ENCODE data around the gene BTN2A1. TPM values are rescaled to one million over a fixed set of nuclear protein-coding genes. Genes with fewer than 3 reads are reported as not detected.
A peak's percentile ranks its signal among the peaks of the same experiment; 100 is the strongest.

The BTN2A1 gene
- polyA plus RNA-seq, 2 donors, result 10.3 to 10.7 TPM

GRCh38 chr6:26464014-26464413, 6.3 kb downstream of the BTN2A1 start:
- no peak overlapping the region for H3K27ac ChIP-seq (ENCODE audit: low read depth in 2 of 2, low read length in 1 of 2)
- no peaks in the 10 kb centered on the region for H3K9me3 ChIP-seq (ENCODE audit: control insufficient read depth in 2 of 2, insufficient read depth in 1 of 2, low read depth in 1 of 2, low read length in 1 of 2)
- no peaks in the 10 kb centered on the region for H3K27me3 ChIP-seq (ENCODE audit: control insufficient read depth in 1 of 2, insufficient read depth in 2 of 2, low read length in 2 of 2)
- H3K36me3 ChIP-seq (ENCODE audit: control insufficient read depth in 2 of 2, insufficient read depth in 2 of 2, low read length in 1 of 2), result peaks cover 16 to 42% of the 10 kb centered on the region in 2 donors
- WGBS, 2 donors, result 92 to 94% methylated on average over 4 of the region's 4 CpGs
- no peak overlapping the region for H3K4me3 ChIP-seq (ENCODE audit: low read depth in 1 of 2, low read length in 2 of 2)
- H3K4me1 ChIP-seq (ENCODE audit: control insufficient read depth in 2 of 2, insufficient read depth in 2 of 2, low read length in 1 of 2), result peaks cover 0 to 9% of the 10 kb centered on the region in 2 donors

GRCh38 chr6:26464416-26465131, 6.8 kb downstream of the BTN2A1 start:
- Histone ChIP-seq H3K27ac (ENCODE audit: low read depth in 2 of 2, low read length in 1 of 2) (no peak overlapping the region), H3K36me3 (ENCODE audit: control insufficient read depth in 2 of 2, insufficient read depth in 2 of 2, low read length in 1 of 2) (peaks cover 16 to 39% of the 10 kb centered on the region in 2 donors), H3K27me3 (ENCODE audit: control insufficient read depth in 1 of 2, insufficient read depth in 2 of 2, low read length in 2 of 2) (no peaks in the 10 kb centered on the region), H3K4me3 (ENCODE audit: low read depth in 1 of 2, low read length in 2 of 2) (no peak overlapping the region), H3K9me3 (ENCODE audit: control insufficient read depth in 2 of 2, insufficient read depth in 1 of 2, low read depth in 1 of 2, low read length in 1 of 2) (no peaks in the 10 kb centered on the region), H3K4me1 (ENCODE audit: control insufficient read depth in 2 of 2, insufficient read depth in 2 of 2, low read length in 1 of 2) (peaks cover 0 to 5% of the 10 kb centered on the region in 2 donors)
- 96 to 98% methylated on average over 7 of the region's 7 CpGs for WGBS, 2 donors

- Histone ChIP-seq H3K27ac (ENCODE audit: low read depth in 2 of 2, low read length in 1 of 2) (no peak overlapping the region), H3K4me1 (ENCODE audit: control insufficient read depth in 2 of 2, insufficient read depth in 2 of 2, low read length in 1 of 2) (peaks cover 0 to 2% of the 10 kb centered on the region in 2 donors), H3K9me3 (ENCODE audit: control insufficient read depth in 2 of 2, insufficient read depth in 1 of 2, low read depth in 1 of 2, low read length in 1 of 2) (no peaks in the 10 kb centered on the region), H3K27me3 (ENCODE audit: control insufficient read depth in 1 of 2, insufficient read depth in 2 of 2, low read length in 2 of 2) (no peaks in the 10 kb centered on the region), H3K4me3 (ENCODE audit: low read depth in 1 of 2, low read length in 2 of 2) (no peak overlapping the region), H3K36me3 (ENCODE audit: control insufficient read depth in 2 of 2, insufficient read depth in 2 of 2, low read length in 1 of 2) (peaks cover 16 to 36% of the 10 kb centered on the region in 2 donors)
- WGBS, 2 donors, result 87 to 93% methylated on average over 3 of the region's 3 CpGs
Observed at GRCh38 chr6:26465776-26466175, 8.0 kb downstream of the BTN2A1 start.

GRCh38 chr6:26468829-26469228, 11.1 kb downstream of the BTN2A1 start:
- H3K9me3 ChIP-seq (ENCODE audit: control insufficient read depth in 2 of 2, insufficient read depth in 1 of 2, low read depth in 1 of 2, low read length in 1 of 2), result no peaks in the 10 kb centered on the region
- H3K36me3 ChIP-seq (ENCODE audit: control insufficient read depth in 2 of 2, insufficient read depth in 2 of 2, low read length in 1 of 2), result peaks cover 14 to 25% of the 10 kb centered on the region in 2 donors
- no peaks in the 10 kb centered on the region for H3K4me1 ChIP-seq (ENCODE audit: control insufficient read depth in 2 of 2, insufficient read depth in 2 of 2, low read length in 1 of 2)
- H3K4me3 ChIP-seq (ENCODE audit: low read depth in 1 of 2, low read length in 2 of 2), result no peak overlapping the region
- no peaks in the 10 kb centered on the region for H3K27me3 ChIP-seq (ENCODE audit: control insufficient read depth in 1 of 2, insufficient read depth in 2 of 2, low read length in 2 of 2)
- H3K27ac ChIP-seq (ENCODE audit: low read depth in 2 of 2, low read length in 1 of 2), result no peak overlapping the region
- 83 to 88% methylated on average over 2 of the region's 2 CpGs for WGBS, 2 donors

- Histone ChIP-seq H3K4me3 (ENCODE audit: low read depth in 1 of 2, low read length in 2 of 2) (no peak overlapping the region), H3K9me3 (ENCODE audit: control insufficient read depth in 2 of 2, insufficient read depth in 1 of 2, low read depth in 1 of 2, low read length in 1 of 2) (no peaks in the 10 kb centered on the region), H3K27ac (ENCODE audit: low read depth in 2 of 2, low read length in 1 of 2) (no peak overlapping the region), H3K27me3 (ENCODE audit: control insufficient read depth in 1 of 2, insufficient read depth in 2 of 2, low read length in 2 of 2) (no peaks in the 10 kb centered on the region), H3K4me1 (ENCODE audit: control insufficient read depth in 2 of 2, insufficient read depth in 2 of 2, low read length in 1 of 2) (no peaks in the 10 kb centered on the region), H3K36me3 (ENCODE audit: control insufficient read depth in 2 of 2, insufficient read depth in 2 of 2, low read length in 1 of 2) (peaks cover 5 to 18% of the 10 kb centered on the region in 2 donors)
- WGBS, 2 donors, result 81 to 82% methylated on average over 4 of the region's 4 CpGs
Observed at GRCh38 chr6:26470643-26471042, 12.9 kb downstream of the BTN2A1 start.

GRCh38 chr6:26471970-26472369, 14.2 kb downstream of the BTN2A1 start:
- Histone ChIP-seq H3K27me3 (ENCODE audit: control insufficient read depth in 1 of 2, insufficient read depth in 2 of 2, low read length in 2 of 2) (no peaks in the 10 kb centered on the region), H3K27ac (ENCODE audit: low read depth in 2 of 2, low read length in 1 of 2) (no peak overlapping the region), H3K4me3 (ENCODE audit: low read depth in 1 of 2, low read length in 2 of 2) (no peak overlapping the region), H3K36me3 (ENCODE audit: control insufficient read depth in 2 of 2, insufficient read depth in 2 of 2, low read length in 1 of 2) (peaks cover 5 to 13% of the 10 kb centered on the region in 2 donors), H3K9me3 (ENCODE audit: control insufficient read depth in 2 of 2, insufficient read depth in 1 of 2, low read depth in 1 of 2, low read length in 1 of 2) (no peaks in the 10 kb centered on the region), H3K4me1 (ENCODE audit: control insufficient read depth in 2 of 2, insufficient read depth in 2 of 2, low read length in 1 of 2) (no peaks in the 10 kb centered on the region)

- H3K27ac ChIP-seq (ENCODE audit: low read depth in 2 of 2, low read length in 1 of 2), result peak overlapping the region; percentile 30 to 62
- 92 to 95% methylated on average over 4 of the region's 4 CpGs for WGBS, 2 donors
- peaks cover 5 to 10% of the 10 kb centered on the region in 2 donors for H3K36me3 ChIP-seq (ENCODE audit: control insufficient read depth in 2 of 2, insufficient read depth in 2 of 2, low read length in 1 of 2)
- no peaks in the 10 kb centered on the region for H3K9me3 ChIP-seq (ENCODE audit: control insufficient read depth in 2 of 2, insufficient read depth in 1 of 2, low read depth in 1 of 2, low read length in 1 of 2)
- H3K4me1 ChIP-seq (ENCODE audit: control insufficient read depth in 2 of 2, insufficient read depth in 2 of 2, low read length in 1 of 2), result no peaks in the 10 kb centered on the region
- no peak overlapping the region for H3K4me3 ChIP-seq (ENCODE audit: low read depth in 1 of 2, low read length in 2 of 2)
- H3K27me3 ChIP-seq (ENCODE audit: control insufficient read depth in 1 of 2, insufficient read depth in 2 of 2, low read length in 2 of 2), result no peaks in the 10 kb centered on the region
Observed at GRCh38 chr6:26472549-26473290, 15.0 kb downstream of the BTN2A1 start.

GRCh38 chr6:26473429-26473757, 15.6 kb downstream of the BTN2A1 start:
- no peaks in the 10 kb centered on the region for H3K9me3 ChIP-seq (ENCODE audit: control insufficient read depth in 2 of 2, insufficient read depth in 1 of 2, low read depth in 1 of 2, low read length in 1 of 2)
- H3K4me3 ChIP-seq (ENCODE audit: low read depth in 1 of 2, low read length in 2 of 2), result peak overlapping the region in 1 of 2 donors; percentile 44
- no peaks in the 10 kb centered on the region for H3K27me3 ChIP-seq (ENCODE audit: control insufficient read depth in 1 of 2, insufficient read depth in 2 of 2, low read length in 2 of 2)
- no peaks in the 10 kb centered on the region for H3K4me1 ChIP-seq (ENCODE audit: control insufficient read depth in 2 of 2, insufficient read depth in 2 of 2, low read length in 1 of 2)
- 60 to 68% methylated on average over 1 of the region's 1 CpG for WGBS, 2 donors
- H3K36me3 ChIP-seq (ENCODE audit: control insufficient read depth in 2 of 2, insufficient read depth in 2 of 2, low read length in 1 of 2), result peaks cover 2 to 4% of the 10 kb centered on the region in 2 donors
- H3K27ac ChIP-seq (ENCODE audit: low read depth in 2 of 2, low read length in 1 of 2), result peak overlapping the region in 1 of 2 donors; percentile 52

- H3K4me3 ChIP-seq (ENCODE audit: low read depth in 1 of 2, low read length in 2 of 2), result peak overlapping the region in 1 of 2 donors; percentile 44
- no peaks in the 10 kb centered on the region for H3K36me3 ChIP-seq (ENCODE audit: control insufficient read depth in 2 of 2, insufficient read depth in 2 of 2, low read length in 1 of 2)
- H3K27ac ChIP-seq (ENCODE audit: low read depth in 2 of 2, low read length in 1 of 2), result peak overlapping the region; percentile 89 to 95
- no peaks in the 10 kb centered on the region for H3K27me3 ChIP-seq (ENCODE audit: control insufficient read depth in 1 of 2, insufficient read depth in 2 of 2, low read length in 2 of 2)
- H3K9me3 ChIP-seq (ENCODE audit: control insufficient read depth in 2 of 2, insufficient read depth in 1 of 2, low read depth in 1 of 2, low read length in 1 of 2), result no peaks in the 10 kb centered on the region
- H3K4me1 ChIP-seq (ENCODE audit: control insufficient read depth in 2 of 2, insufficient read depth in 2 of 2, low read length in 1 of 2), result no peaks in the 10 kb centered on the region
- 0 to 1% methylated on average over 12 of the region's 12 CpGs for WGBS, 2 donors
Observed at GRCh38 chr6:26473758-26474438, 16.1 kb downstream of the BTN2A1 start.

Data from esophagus (tissue), 2 donors.